Right ventricle myocardium superior (tissue), 1 donor: Measurements from ENCODE around the gene ABCA9. TPM values are rescaled to one million over a fixed set of nuclear protein-coding genes. Genes with fewer than 3 reads are reported as not detected.
"Not testable (repeated sequence)": the region's sequence is repeated elsewhere in the genome, so short reads cannot be mapped to it uniquely, and the experiment has no call there.

Experiments
- ATAC-seq: fragments of 200-7000 bp; cut with Tn5 transposase; one replicate; pipeline ENCODE4 v1.9.1; 2020; ENCODE audit warnings: mild to moderate bottlenecking; ENCODE audit not compliant: poor library complexity
- DNase-seq: peaks from one replicate; pipeline ENCODE4 v3.0.0-alpha.2; 2020
- intact Hi-C: fragments of 100-400 bp; cut with DNase I; formaldehyde crosslinking; loops from one replicate; pipeline ENCODE4 v1.11.2; 2022
- total RNA-seq: library from RNA; stranded (reverse); fragmentation: NEBNext Ultra II Directional; extraction: Animal tissue kit (Norgen Biotek cat#: 25700); gene quantifications from one replicate; pipeline ENCODE4 v1.2.1, GENCODE V29; 2021
- donor health status: DM: no; HTN: yes; CAD: no; lungs with severe emphysema.

The ABCA9 gene
- total RNA-seq, 1 donor from 2014 or later, result 31.7 TPM

DNA sequence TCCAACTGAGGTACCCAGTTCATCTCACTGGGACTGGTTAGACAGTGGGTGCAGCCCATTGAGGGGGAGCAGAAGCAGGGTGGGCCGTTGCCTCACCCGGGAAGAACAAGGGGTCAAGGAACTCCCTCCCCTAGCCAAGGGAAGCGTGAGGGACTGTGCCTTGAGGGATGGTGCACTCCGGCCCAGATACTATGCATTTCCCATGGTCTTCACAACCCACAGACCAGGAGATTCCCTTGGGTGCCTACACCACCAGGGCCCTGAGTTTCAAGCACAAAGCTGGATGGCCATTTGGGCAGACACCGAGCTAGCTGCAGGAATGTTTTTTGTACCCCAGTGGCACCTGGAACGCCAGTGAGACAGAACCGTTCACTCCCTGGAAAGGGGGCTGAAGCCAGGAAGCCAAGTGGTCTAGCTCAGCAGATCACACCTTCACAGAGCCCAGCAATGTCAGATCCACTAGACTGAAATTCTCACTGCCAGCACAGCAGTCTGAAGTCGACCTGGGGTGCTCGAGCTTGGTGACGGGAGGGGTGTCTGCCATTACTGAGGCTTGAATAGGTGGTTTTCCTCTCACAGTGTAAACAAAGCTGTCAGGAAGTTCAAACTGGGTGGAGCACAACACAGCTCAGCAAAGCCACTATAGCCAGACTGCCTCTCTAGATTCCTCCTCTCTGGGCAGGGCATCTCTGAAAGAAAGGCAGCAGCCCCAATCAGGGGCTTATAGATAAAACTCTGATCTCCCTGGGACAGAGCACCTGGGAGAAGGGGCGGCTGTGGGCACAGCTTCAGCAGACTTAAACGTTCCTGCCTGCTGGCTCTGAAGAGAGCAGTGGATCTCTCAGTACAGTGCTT, 9.9 kb upstream of the ABCA9 start:
- DNase-seq, intact Hi-C loops, ATAC-seq: not testable (repeated sequence)

GRCh38 chr17:69069226-69069750, 8.6 kb upstream of the ABCA9 start:
- no peak for DNase-seq
- ATAC-seq, result no peak
- intact Hi-C loops, result no loop called here

- intact Hi-C loops, result no loop called here
- ATAC-seq (no peak), DNase-seq (no peak)
Measured at GRCh38 chr17:69067274-69068047, 6.7 kb upstream of the ABCA9 start.

DNA sequence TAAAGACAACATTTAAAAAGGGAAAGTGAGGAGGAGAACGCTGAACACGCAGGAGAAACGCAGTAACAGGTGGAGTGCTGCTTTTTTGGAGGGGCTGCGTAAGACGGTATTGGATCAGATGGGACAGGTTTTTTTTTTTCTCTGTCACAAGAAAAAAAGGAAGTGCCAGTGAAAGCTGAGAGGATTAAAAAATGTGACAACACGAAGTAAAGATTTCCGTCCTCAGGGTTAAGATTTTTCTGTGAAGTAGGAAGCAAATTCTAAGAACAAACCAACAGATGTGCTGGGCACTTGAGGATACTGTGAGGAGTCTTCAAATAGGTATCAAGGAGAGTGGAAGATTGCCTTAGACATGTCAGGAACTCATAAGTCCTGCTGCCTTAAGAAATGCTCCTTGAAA, 5.8 kb upstream of the ABCA9 start:
- no peak for DNase-seq
- intact Hi-C loops, result no loop called here
- ATAC-seq, result no peak

DNA sequence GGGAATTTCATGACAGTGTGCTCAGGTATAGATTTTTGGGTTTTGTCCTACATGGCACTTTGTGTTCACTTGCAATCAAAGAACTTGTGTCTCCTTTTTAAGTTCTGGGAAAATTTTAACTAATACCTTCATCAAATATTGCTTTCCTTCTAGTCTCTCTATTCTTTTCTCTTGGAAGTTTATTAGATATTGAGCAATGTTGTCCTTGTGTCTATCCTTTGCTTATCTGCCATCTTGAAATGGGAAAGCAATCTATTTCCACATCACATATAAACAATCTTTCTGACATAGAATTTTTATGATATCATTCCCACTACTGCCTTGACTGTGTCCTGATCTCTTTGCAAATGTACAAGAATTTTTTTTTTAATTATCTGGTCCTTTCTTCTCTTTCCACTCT, 4.4 kb upstream of the ABCA9 start:
- intact Hi-C loops, result no loop called here
- ATAC-seq (no peak), DNase-seq (no peak)

DNA sequence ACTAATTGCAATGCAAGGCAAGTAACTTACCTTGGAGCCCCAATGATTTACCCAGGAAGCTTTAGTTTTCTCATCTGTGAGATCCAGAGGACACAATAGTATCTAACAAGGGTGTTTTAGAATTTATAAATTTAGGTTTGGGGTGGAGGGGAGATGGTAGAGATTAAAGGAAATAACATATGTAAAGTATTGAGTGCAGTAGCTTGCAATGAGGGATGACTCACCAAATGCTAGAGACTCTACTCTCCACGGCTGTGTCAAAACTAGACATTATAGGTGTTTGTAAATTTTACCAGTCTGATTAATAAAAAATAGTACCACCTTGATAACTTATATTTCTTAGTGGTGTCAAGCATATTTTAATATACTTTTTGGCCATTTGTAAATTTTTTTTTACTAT, 3.7 kb upstream of the ABCA9 start:
- no peak for DNase-seq
- ATAC-seq, result no peak
- intact Hi-C loops, result no loop called here

DNA sequence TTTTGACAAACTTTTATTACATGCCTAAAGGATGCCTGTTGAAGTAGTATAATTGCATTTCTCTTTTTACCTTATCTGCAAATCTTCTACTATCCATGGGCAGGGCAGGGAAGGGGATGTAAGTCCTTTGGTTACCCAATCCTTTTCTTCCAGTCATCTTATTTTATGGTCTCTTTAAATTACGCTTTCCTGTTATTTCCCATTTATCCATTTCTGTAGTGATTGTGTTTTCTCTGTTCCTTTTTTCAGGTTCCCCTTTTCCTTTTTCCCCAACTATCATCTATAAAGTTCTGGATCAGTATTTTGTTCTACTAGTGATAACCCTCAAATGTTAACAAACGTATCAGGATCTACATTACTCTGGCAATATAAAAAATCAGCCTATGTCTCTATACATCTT, 3.3 kb upstream of the ABCA9 start:
- no peak for DNase-seq
- intact Hi-C loops, result no loop called here
- ATAC-seq, result no peak

GRCh38 chr17:69062860-69063581, 2.3 kb upstream of the ABCA9 start:
- ATAC-seq (no peak), DNase-seq (no peak)
- intact Hi-C loops, result no loop called here

- DNase-seq, result no peak
- ATAC-seq, result no peak
- intact Hi-C loops, result no loop called here
Measured at GRCh38 chr17:69061721-69062556, 1.2 kb upstream of the ABCA9 start.

DNA sequence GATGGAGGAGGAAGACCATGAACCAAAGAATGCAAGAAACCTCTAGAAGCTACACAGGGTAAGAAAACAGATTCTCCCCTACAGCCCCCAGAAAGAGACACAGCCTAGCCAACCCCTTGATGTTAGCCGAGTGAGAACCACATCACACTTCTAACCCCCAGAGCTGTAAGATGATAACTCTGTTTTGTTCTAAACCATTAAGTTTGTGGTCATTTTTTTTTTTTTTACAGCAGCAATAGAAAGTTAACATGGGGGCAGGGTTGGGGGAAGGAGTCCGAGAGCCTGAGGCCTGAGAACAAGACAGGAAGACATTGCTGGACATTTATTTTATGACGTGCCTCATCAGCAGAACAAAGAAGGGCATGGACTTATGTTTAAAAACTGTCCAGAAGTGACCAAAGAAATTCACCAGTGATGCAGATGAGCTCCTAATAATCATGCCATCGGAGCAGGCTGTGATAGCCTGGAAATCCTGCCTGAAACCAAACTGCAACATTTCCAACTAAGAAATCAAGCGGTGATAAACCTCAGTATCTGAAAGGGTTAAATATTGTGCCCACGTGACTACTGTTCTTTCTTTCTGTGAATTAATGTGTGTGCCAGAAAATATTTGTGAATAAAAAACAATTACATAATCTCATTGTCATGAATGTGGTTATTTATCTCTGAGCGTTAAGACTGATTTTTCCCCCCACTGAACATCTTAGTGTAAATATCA, 1.1 kb downstream of the ABCA9 start:
- peak; percentile 19 for ATAC-seq
- intact Hi-C loops, result no loop called here
- DNase-seq, result no peak

GRCh38 chr17:69058165-69058564, 2.6 kb downstream of the ABCA9 start:
- DNase-seq, result no peak
- intact Hi-C loops, result no loop called here
- no peak for ATAC-seq

- ATAC-seq (no peak), DNase-seq (no peak)
- intact Hi-C loops, result no loop called here
Measured at GRCh38 chr17:69057280-69057679, 3.4 kb downstream of the ABCA9 start.

DNA sequence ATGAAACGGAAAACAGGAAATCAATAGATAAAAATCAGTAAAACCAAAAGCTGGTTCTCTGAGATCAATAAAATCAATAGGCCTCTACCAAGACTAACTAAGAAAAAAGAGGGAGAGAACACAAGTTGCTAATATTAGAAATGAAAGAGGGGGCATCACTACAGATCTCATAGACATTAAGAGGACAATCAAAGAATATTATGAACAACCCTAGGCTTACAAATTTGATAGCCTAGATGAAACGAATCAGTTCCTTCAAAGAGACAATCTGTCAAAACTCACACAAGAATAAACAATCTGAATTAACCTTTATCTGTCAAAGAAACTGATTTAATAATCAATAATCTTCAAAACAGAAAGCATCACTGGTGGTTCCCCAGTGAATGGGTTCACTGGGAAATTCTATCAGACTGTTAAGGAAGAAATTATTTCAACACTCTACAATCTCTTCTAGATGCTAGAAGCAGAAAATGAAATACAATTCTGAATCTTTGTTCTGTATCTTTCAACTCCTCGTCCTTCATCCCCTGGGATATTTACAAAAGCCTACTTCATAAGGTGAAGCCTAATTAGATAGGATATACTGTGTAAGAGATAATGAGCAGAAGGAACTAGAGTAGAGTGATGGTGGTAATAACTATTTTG, 4.4 kb downstream of the ABCA9 start:
- DNase-seq, result no peak
- intact Hi-C loops, result no loop called here
- ATAC-seq, result no peak

DNA sequence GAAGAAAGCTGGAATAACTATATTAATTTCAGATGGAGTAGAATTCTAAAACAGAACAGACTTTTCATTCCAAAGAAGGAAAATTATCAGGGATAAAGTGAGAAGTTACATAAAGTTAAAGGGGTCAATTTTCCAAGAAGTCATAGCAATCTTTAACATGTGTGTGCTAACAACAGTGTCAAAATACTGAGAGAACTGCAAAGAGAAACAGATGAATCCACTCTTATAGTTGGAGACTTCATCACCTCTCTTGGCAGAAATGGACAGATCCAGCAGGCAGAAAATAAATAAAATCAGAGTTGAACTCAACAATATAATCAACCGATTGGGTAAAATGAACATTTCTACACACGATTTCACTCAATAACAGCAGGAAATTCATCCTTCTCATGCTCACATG, 5.4 kb downstream of the ABCA9 start:
- DNase-seq (no peak), ATAC-seq (peak; percentile 33)
- intact Hi-C loops, result no loop called here

DNA sequence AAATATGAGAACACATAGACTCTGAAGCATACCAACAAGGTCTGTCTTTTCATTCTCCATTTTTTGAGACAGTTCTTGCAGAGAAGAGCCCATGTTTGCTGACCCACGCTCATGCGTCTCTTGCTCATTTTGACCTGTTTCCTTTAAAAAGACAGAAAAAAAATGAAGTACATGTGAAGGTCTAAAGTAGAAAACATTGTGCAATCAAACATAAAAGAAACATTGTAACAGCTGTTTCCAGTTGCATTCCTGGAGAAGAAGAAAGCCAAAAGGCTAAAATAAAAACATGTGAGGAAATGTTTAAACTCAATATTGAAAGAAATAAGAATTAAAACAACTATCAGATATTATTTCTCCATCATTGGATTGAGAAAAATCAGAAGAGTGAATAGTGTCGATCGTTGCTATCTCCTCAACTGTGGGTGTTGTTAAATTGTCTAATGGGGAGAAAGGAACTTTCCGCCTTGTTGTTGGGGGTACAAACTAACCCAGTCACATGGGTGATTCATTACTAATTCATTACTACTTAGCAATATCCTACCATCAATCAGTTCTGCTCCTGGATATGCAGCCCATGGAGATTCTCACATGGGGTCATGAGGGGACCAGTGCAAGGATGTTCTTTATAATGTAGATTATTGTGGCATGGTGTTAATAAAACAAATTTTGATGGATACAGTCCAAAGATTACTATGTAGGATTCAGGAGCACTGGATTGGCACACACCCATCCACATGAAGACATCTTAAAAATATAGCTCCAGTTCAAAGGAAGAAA, 9.5 kb downstream of the ABCA9 start:
- intact Hi-C loops, result no loop called here
- peak; percentile 36 for ATAC-seq

GRCh38 chr17:69048634-69049033, 12.1 kb downstream of the ABCA9 start:
- DNase-seq (no peak), ATAC-seq (no peak)
- intact Hi-C loops, result no loop called here

More for the DNA sequence above, 9.5 kb downstream of the ABCA9 start:
- no peak for DNase-seq
